Measurements from ENCODE around the gene SH3PXD2B.

DNA sequence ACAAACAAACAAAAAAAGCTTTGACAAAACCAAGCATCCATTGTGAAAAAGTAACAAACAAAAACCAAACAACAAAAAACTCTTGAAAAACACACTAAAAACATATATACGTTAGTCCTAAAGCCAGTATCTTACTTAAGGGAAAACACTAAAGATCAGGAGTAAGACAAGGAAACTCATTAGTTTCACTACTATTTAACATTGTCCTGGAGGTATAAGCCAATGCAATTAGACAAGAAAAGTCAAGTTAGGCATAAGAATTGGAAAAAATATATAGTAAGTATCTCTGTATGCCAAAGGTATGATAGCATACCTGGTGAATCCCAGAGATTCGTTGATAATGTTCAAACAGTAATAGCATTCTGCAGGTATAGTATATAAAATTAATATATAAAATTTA, 148.9 kb downstream of the SH3PXD2B start:
- TF ChIP-seq, protein P1, sequence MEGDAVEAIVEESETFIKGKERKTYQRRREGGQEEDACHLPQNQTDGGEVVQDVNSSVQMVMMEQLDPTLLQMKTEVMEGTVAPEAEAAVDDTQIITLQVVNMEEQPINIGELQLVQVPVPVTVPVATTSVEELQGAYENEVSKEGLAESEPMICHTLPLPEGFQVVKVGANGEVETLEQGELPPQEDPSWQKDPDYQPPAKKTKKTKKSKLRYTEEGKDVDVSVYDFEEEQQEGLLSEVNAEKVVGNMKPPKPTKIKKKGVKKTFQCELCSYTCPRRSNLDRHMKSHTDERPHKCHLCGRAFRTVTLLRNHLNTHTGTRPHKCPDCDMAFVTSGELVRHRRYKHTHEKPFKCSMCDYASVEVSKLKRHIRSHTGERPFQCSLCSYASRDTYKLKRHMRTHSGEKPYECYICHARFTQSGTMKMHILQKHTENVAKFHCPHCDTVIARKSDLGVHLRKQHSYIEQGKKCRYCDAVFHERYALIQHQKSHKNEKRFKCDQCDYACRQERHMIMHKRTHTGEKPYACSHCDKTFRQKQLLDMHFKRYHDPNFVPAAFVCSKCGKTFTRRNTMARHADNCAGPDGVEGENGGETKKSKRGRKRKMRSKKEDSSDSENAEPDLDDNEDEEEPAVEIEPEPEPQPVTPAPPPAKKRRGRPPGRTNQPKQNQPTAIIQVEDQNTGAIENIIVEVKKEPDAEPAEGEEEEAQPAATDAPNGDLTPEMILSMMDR (IDR thresholded peaks at IDR 0.05; ENCODE audit: low read length) = no peak
- TF ChIP-seq EZH2 (IDR thresholded peaks at IDR 0.05; ENCODE audit: borderline replicate concordance, low read length) = no peak

All from OCI-LY1 (cell line).